ENCODE data around the gene SLX9. TPM values are rescaled to one million over a fixed set of nuclear protein-coding genes. Genes with fewer than 3 reads are reported as not detected.

SLX9 gene, protein sequence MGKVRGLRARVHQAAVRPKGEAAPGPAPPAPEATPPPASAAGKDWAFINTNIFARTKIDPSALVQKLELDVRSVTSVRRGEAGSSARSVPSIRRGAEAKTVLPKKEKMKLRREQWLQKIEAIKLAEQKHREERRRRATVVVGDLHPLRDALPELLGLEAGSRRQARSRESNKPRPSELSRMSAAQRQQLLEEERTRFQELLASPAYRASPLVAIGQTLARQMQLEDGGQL
- polyA plus RNA-seq (2012; ENCODE audit: missing spikeins): 6.3 TPM

DNA sequence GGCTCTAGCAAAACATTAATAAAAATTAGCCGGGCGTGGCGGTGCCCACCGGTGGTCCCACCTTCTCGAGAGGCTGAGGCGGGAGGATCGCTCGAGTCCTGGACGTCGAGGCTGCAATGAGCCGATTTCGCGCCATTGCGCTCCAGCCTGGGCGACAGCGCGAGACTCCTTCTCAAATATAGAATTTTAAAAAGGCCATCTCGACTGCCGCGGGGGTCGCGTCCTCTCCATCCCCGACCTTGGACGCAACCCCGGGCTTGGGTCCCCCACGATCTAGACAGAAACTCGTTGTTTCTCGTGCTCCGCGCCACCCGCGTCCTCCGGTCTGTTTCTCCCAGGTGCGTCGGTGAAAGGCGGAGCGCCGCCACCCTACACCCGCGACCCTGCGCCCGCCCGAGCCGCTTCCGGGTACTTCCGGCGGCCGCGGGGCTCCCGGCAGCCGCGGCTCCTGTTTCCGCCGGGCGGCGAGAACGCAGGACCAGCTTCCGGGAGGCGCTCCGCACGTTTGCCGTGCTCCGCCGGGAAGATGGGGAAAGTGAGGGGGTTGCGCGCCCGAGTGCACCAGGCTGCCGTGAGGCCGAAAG lies at the start of gene SLX9:
TSS of gene SLX9 (plus strand) at position 498 of the 584 bp plus-strand sequence. CDS start at position 527, 29 bp downstream.
- TF ChIP-seq POLR2AphosphoS5 (IDR thresholded peaks at IDR 0.05; ENCODE audit: low read depth, low read length) (peak; percentile 62), TAF1 (IDR thresholded peaks at IDR 0.05; ENCODE audit: borderline replicate concordance, low read depth, low read length) (peak; percentile 79), POLR2A (IDR thresholded peaks at IDR 0.05; ENCODE audit: low read depth, low read length) (peak; percentile 69)
- peak; percentile 78 for FAIRE-seq
- peak; percentile 96 for DNase-seq (ENCODE audit: insufficient read length)

GRCh38 chr21:44890338-44890931 lies 49.4 kb upstream of the SLX9 start:
- TF ChIP-seq POLR2AphosphoS5 (IDR thresholded peaks at IDR 0.05; ENCODE audit: low read depth, low read length): no peak
- no peak for TF ChIP-seq TAF1 (IDR thresholded peaks at IDR 0.05; ENCODE audit: borderline replicate concordance, low read depth, low read length)
- TF ChIP-seq POLR2A (IDR thresholded peaks at IDR 0.05; ENCODE audit: low read depth, low read length): no peak
- no peak for FAIRE-seq
- no peak for DNase-seq (ENCODE audit: insufficient read length)

GRCh38 chr21:44890961-44891541 lies 48.8 kb upstream of the SLX9 start:
- TF ChIP-seq TAF1 (IDR thresholded peaks at IDR 0.05; ENCODE audit: borderline replicate concordance, low read depth, low read length): no peak
- TF ChIP-seq POLR2A (IDR thresholded peaks at IDR 0.05; ENCODE audit: low read depth, low read length): no peak
- no peak for TF ChIP-seq POLR2AphosphoS5 (IDR thresholded peaks at IDR 0.05; ENCODE audit: low read depth, low read length)
- DNase-seq (ENCODE audit: insufficient read length) (no peak), FAIRE-seq (no peak)

DNA sequence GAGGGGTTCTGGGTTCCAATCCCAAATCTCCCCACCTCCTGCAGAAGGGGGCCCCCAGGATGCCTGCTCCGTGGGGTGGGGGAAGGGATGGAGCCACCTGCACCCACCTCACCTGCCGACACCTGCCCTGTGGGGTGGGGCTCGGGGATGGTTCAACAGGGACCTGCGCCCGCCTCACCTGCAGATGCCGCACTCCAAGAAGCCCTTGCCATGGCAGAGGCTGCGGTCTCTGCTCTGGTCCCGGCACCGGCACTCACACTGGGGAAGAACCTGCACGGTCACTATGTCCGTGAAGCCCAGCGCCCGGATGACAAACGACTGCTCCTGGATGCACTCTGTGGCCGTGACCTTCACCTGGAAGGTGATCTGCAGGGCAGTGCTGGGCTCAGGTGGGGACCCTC lies 48.2 kb upstream of the SLX9 start:
- no peak for DNase-seq (ENCODE audit: insufficient read length)
- TF ChIP-seq TAF1 (IDR thresholded peaks at IDR 0.05; ENCODE audit: borderline replicate concordance, low read depth, low read length) (no peak), POLR2A (IDR thresholded peaks at IDR 0.05; ENCODE audit: low read depth, low read length) (no peak), POLR2AphosphoS5 (IDR thresholded peaks at IDR 0.05; ENCODE audit: low read depth, low read length) (no peak)
- no peak for FAIRE-seq

DNA sequence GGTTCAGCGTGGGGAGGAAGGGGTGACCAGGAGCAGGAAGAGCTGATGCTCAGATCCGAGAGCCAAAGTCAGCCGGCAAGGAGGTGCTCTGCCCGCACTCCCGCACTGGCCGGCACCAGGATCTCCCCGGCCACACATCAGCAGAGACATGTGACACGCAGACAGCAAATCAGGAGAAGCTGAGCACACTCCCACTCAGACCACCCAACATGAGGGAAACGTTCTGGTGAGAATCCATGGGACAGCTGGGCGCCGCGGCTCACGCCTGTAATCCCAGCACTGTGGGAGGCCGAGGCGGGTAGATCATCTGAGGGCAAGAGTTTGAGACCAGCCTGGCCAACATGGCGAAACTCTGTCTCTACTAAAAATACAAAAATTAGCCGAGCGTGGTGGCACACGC lies 47.7 kb upstream of the SLX9 start:
- TF ChIP-seq POLR2AphosphoS5 (IDR thresholded peaks at IDR 0.05; ENCODE audit: low read depth, low read length) (no peak), POLR2A (IDR thresholded peaks at IDR 0.05; ENCODE audit: low read depth, low read length) (no peak), TAF1 (IDR thresholded peaks at IDR 0.05; ENCODE audit: borderline replicate concordance, low read depth, low read length) (no peak)

GRCh38 chr21:44892536-44893277 lies 47.1 kb upstream of the SLX9 start:
- FAIRE-seq (peak; percentile 97), DNase-seq (ENCODE audit: insufficient read length) (peak; percentile 82)
- no peak for TF ChIP-seq TAF1 (IDR thresholded peaks at IDR 0.05; ENCODE audit: borderline replicate concordance, low read depth, low read length)
- no peak for TF ChIP-seq POLR2A (IDR thresholded peaks at IDR 0.05; ENCODE audit: low read depth, low read length)
- TF ChIP-seq POLR2AphosphoS5 (IDR thresholded peaks at IDR 0.05; ENCODE audit: low read depth, low read length): no peak

More for the DNA sequence above, 47.7 kb upstream of the SLX9 start:
- DNase-seq (ENCODE audit: insufficient read length): no peak
- FAIRE-seq: no peak

DNA sequence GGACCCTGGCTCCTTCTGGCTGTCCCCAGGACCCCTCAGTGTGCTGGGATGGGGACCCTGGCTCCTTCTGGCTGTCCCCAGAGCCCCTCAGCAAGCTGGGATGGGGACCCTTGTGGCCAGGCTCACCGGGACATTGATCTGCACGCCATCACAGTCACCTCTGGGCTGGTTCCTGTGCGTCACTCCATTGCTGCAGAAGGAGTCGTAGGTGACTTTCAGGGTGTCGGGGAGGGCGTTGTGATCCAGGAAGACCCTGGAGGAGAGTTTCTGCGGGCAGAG lies 46.6 kb upstream of the SLX9 start:
- DNase-seq (ENCODE audit: insufficient read length): no peak
- FAIRE-seq: no peak
- no peak for TF ChIP-seq POLR2AphosphoS5 (IDR thresholded peaks at IDR 0.05; ENCODE audit: low read depth, low read length)
- TF ChIP-seq TAF1 (IDR thresholded peaks at IDR 0.05; ENCODE audit: borderline replicate concordance, low read depth, low read length): no peak
- no peak for TF ChIP-seq POLR2A (IDR thresholded peaks at IDR 0.05; ENCODE audit: low read depth, low read length)

DNA sequence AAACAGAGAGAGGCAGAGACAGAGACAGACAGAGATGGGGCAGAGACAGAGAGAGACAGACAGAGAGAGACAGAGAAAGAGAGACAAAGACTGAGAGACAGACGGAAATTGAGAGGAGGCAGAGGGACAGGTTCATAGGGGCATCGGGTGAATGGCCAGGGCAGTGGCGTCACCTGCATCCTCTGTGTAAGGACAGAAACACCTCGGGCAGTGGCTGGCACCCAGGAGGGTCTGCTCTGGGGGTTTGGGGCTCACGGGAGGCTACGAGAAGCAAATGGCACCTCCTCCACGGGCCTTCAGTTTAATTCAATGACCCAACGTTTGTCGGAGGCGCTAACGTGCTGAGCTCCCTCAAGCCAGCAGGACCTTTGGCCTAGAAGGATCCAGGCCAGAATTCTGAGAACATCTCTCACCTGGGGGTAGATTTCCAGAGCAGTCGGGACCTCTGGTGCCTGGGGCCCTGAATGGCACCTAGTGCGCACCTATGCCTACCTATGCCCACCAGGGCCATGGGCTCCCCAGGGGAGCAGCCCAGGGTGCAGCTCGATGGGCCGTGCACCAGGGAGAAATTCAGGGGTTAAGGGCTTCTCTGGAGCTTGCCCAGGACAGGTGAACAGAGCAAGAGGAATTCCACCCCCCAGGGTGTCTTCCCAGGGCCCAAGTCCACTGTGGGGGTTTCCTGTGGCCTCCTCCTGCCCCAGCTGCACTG lies 45.7 kb upstream of the SLX9 start:
- DNase-seq (ENCODE audit: insufficient read length): no peak
- TF ChIP-seq POLR2A (IDR thresholded peaks at IDR 0.05; ENCODE audit: low read depth, low read length): no peak
- TF ChIP-seq POLR2AphosphoS5 (IDR thresholded peaks at IDR 0.05; ENCODE audit: low read depth, low read length): no peak
- TF ChIP-seq TAF1 (IDR thresholded peaks at IDR 0.05; ENCODE audit: borderline replicate concordance, low read depth, low read length): no peak
- FAIRE-seq: no peak

DNA sequence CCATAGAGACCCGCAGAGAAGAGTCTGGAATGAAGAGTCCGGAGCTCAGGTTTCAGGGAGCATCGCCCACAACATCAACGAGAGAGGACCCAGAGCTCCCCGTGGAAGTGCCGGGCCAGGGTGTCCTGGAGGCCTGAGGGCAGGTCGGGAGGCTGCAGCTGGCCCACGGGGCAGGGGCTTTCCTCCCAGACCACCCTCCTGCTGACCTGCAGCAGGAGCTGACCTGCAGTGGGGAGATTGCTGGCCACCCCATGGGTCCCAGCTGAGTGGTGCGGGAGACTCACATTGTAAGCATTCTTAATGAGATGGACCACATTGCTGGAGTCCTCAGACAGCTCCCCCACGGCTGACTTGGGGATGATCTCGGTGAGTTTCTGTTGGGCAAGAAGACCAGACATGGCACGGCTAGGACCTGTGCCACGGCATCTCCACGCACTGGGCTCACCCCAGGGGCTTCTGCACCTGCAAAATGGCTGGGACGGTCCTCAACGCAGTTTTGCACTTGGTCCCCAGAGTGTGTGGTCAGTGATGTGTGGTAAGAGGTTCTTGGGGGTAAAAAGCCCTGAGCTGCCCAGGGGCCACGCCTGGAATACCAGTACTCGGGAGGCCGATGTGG lies 45.0 kb upstream of the SLX9 start:
- FAIRE-seq (no peak), DNase-seq (ENCODE audit: insufficient read length) (no peak)
- TF ChIP-seq POLR2A (IDR thresholded peaks at IDR 0.05; ENCODE audit: low read depth, low read length): no peak
- TF ChIP-seq POLR2AphosphoS5 (IDR thresholded peaks at IDR 0.05; ENCODE audit: low read depth, low read length): no peak
- TF ChIP-seq TAF1 (IDR thresholded peaks at IDR 0.05; ENCODE audit: borderline replicate concordance, low read depth, low read length): no peak

DNA sequence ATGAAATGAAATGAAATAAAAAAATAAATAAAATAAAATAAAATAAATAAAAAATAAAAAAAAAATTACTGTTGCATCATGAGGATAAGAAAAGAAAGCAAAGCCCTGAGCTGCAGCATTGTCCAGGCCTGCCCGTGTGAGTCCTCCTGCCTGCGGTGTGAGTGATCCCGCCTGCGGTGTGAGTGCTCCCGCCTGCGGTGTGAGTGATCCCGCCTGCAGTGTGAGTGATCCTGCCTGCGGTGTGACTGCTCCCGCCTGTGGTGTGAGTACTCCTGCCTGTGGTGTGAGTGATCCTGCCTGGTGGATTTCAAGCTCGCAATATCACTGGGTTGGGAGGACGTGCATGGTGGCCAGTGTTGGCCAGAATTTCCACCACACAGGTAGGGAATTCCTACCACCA lies 44.0 kb upstream of the SLX9 start:
- FAIRE-seq: no peak

More for the DNA sequence above, 44.0 kb upstream of the SLX9 start:
- TF ChIP-seq TAF1 (IDR thresholded peaks at IDR 0.05; ENCODE audit: borderline replicate concordance, low read depth, low read length): no peak
- TF ChIP-seq POLR2A (IDR thresholded peaks at IDR 0.05; ENCODE audit: low read depth, low read length): no peak
- no peak for TF ChIP-seq POLR2AphosphoS5 (IDR thresholded peaks at IDR 0.05; ENCODE audit: low read depth, low read length)
- DNase-seq (ENCODE audit: insufficient read length): no peak
